Liver (tissue), 3 donors: ENCODE data around the gene PTPRS.

Source experiments
- CTCF ChIP-seq: fragments of 150-350 bp; IDR thresholded peaks from 2 replicates; pipeline ENCODE4 v1.5.1; 2017; ENCODE audit warnings: improper control_type of control experiment, low read depth, low read length; ENCODE audit not compliant: missing input control
- EGR1 ChIP-seq, 2 donors: IDR thresholded peaks; 2 replicates each; pipeline ENCODE4 v1.6.1; 2016 to 2018; ENCODE audit warnings: antibody characterized with exemption in 2 of 2, low read depth in 2 of 2
- FOXA1 ChIP-seq: IDR thresholded peaks from 2 replicates; pipeline ENCODE4 v1.6.1; 2016; ENCODE audit warnings: antibody characterized with exemption
- JUND ChIP-seq, 2 donors: IDR thresholded peaks; 2 replicates each; pipeline ENCODE4 v1.6.1; 2016; ENCODE audit warnings: antibody characterized with exemption in 2 of 2
- MAX ChIP-seq: IDR thresholded peaks from 2 replicates; pipeline ENCODE4 v1.6.1; 2016; ENCODE audit warnings: antibody characterized with exemption
- NR2F2 ChIP-seq: IDR thresholded peaks from 2 replicates; pipeline ENCODE4 v1.6.1; 2016; ENCODE audit warnings: antibody characterized with exemption
- RAD21 ChIP-seq, 2 donors: IDR thresholded peaks; 2 replicates each; pipeline ENCODE4 v1.6.1; 2016; ENCODE audit warnings: antibody characterized with exemption in 2 of 2, mild to moderate bottlenecking in 2 of 2
- SP1 ChIP-seq: IDR thresholded peaks from 2 replicates; pipeline ENCODE4 v1.6.1; 2018; ENCODE audit warnings: antibody characterized with exemption, mild to moderate bottlenecking
- YY1 ChIP-seq: IDR thresholded peaks from 2 replicates; pipeline ENCODE4 v1.6.1; 2016; ENCODE audit warnings: antibody characterized with exemption, mild to moderate bottlenecking
- ZBTB33 ChIP-seq: IDR thresholded peaks from 2 replicates; pipeline ENCODE4 v1.6.1; 2016; ENCODE audit warnings: antibody characterized with exemption
- donor health status: healthy.
- donor health status: healthy.

GRCh38 chr19:5303208-5303607, 37.4 kb downstream of the PTPRS start:
- TF ChIP-seq RAD21 (IDR thresholded peaks at IDR 0.05) = no peak
- TF ChIP-seq CTCF = no peak
- TF ChIP-seq NR2F2 = no peak
- no peak for TF ChIP-seq FOXA1
- no peak for TF ChIP-seq MAX
- no peak for TF ChIP-seq SP1
- no peak for TF ChIP-seq ZBTB33
- TF ChIP-seq YY1 = no peak
- no peak for TF ChIP-seq JUND (IDR thresholded peaks at IDR 0.05)
- no peak for TF ChIP-seq EGR1 (IDR thresholded peaks at IDR 0.05; ENCODE audit: low read depth in 2 of 2)
